ENCODE measurements around the gene SOCS2. TPM values are rescaled to one million over a fixed set of nuclear protein-coding genes. Genes with fewer than 3 reads are reported as not detected.

SOCS2 gene
- total RNA-seq: 35.4 TPM

GRCh38 chr12:93571925-93572711 lies at the start of gene SOCS2:
Gene SOCS2, plus strand, starts transcription at chr12:93572675. Its CDS starts 223 bp downstream, at chr12:93572898.

Other genes starting within 250 kb of the SOCS2 start
- 93.3 TPM for gene NUDT4, start 194.8 kb upstream of the SOCS2 start, total RNA-seq
- 139 TPM for gene UBE2N, start 130.7 kb upstream of the SOCS2 start, total RNA-seq
- gene MRPL42, start 105.2 kb upstream of the SOCS2 start, total RNA-seq: 89.2 TPM
- gene CRADD, start 104.7 kb downstream of the SOCS2 start, total RNA-seq: 23.2 TPM

Measured in parietal lobe (tissue), 1 donor.